NCI-H1417 treated with DMSO at 0.1 percent for 48 hours (cell line): ENCODE measurements around the gene ZP1.
A peak's percentile ranks its signal among the peaks of the same experiment; 100 is the strongest.
"Not testable (repeated sequence)": the region's sequence is repeated elsewhere in the genome, so short reads cannot be mapped to it uniquely, and the experiment has no call there.

Experiments used
- DNase-seq: peaks from one replicate; lab custom pipeline; 2025; lab: John Stamatoyannopoulos, UW

ZP1 gene

GRCh38 chr11:60878245-60879101 lies 11.1 kb downstream of the ZP1 start:
- no peak for DNase-seq

- DNase-seq, result no peak
Observed at GRCh38 chr11:60879104-60879503, 11.8 kb downstream of the ZP1 start.

- no peak for DNase-seq
Observed at GRCh38 chr11:60879971-60880588, 12.7 kb downstream of the ZP1 start.

- DNase-seq, result no peak
Observed at GRCh38 chr11:60880643-60881282, 13.4 kb downstream of the ZP1 start.

GRCh38 chr11:60887556-60887955 lies 20.2 kb downstream of the ZP1 start:
- no peak for DNase-seq

GRCh38 chr11:60889869-60890311 lies 22.5 kb downstream of the ZP1 start:
- DNase-seq, result no peak

GRCh38 chr11:60890696-60891095 lies 23.4 kb downstream of the ZP1 start:
- no peak for DNase-seq

GRCh38 chr11:60891103-60891741 lies 23.9 kb downstream of the ZP1 start:
- DNase-seq, result no peak

- no peak for DNase-seq
Observed at GRCh38 chr11:60895687-60896086, 28.3 kb downstream of the ZP1 start.

- no peak for DNase-seq
Observed at GRCh38 chr11:60897496-60897895, 30.2 kb downstream of the ZP1 start.

GRCh38 chr11:60899046-60899936 lies 31.9 kb downstream of the ZP1 start:
- DNase-seq, result no peak

- DNase-seq, result no peak
Observed at GRCh38 chr11:60899977-60900376, 32.6 kb downstream of the ZP1 start.

GRCh38 chr11:60900673-60901404 lies 33.5 kb downstream of the ZP1 start:
- no peak for DNase-seq

- DNase-seq, result no peak
Observed at GRCh38 chr11:60902625-60903024, 35.3 kb downstream of the ZP1 start.

- DNase-seq, result no peak
Observed at GRCh38 chr11:60905047-60905446, 37.7 kb downstream of the ZP1 start.

- no peak for DNase-seq
Observed at GRCh38 chr11:60905551-60906113, 38.3 kb downstream of the ZP1 start.

GRCh38 chr11:60906132-60906972 lies 39.0 kb downstream of the ZP1 start, which contains the start of gene PRPF19:
Gene PRPF19, minus strand, starts transcription at chr11:60906585. Its CDS starts 203 bp downstream, at chr11:60906382.
- DNase-seq, result peak; percentile 88

GRCh38 chr11:60908803-60909202 lies 41.5 kb downstream of the ZP1 start:
- no peak for DNase-seq

- not testable (repeated sequence) for DNase-seq
Observed at GRCh38 chr11:60909680-60910280, 42.4 kb downstream of the ZP1 start.
